DND-41 (cell line): ENCODE measurements around the gene DDX24.

Source experiments
- EZH2 ChIP-seq: IDR thresholded peaks from 3 replicates; pipeline ENCODE4 v1.6.1; 2012; ENCODE audit warnings: borderline replicate concordance, low read depth, mild to moderate bottlenecking, moderate library complexity, low read length, inconsistent platforms; ENCODE audit not compliant: severe bottlenecking
- TF ChIP-seq, protein P1 (sequence below): IDR thresholded peaks from 2 replicates; pipeline ENCODE4 v1.5.1; 2012; ENCODE audit warnings: borderline replicate concordance, low read length, moderate library complexity, mild to moderate bottlenecking; ENCODE audit not compliant: poor library complexity, severe bottlenecking; ENCODE audit errors: extremely low read depth

DNA sequence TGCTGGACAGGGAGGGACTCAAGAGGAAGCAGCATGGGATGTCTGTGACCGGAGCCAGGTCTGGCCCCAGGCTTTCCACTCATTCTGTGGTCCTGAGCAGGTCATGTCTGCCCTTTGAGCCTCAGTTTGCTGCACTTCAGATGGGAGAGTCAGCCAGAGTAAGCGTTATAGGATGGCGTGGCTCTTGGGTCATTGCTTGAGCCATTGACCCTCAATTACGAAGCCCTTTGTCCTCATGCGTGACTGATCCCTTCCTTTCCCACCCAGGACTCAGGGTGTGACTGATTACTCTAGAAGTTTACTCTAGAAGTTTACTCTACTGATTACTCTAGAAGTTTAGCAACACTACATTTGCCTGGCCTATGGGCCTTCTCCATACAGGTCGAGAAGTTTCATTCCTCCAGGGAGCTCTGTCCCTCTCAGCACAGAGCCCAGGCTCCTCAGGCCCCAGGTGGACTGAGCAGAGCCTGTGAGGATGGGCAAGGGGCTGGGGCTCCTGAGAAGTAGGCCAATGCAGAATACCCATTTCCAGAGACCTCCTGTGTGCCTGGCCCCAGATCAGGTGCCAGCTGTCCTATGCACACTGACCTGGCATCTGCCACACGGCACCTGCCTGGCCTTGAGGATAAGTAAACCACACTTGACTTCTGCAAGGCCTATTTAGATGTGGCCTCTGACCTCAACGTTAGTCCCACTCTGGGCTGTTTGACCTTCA lies 21.9 kb upstream of the DDX24 start:
- TF ChIP-seq, protein P1, sequence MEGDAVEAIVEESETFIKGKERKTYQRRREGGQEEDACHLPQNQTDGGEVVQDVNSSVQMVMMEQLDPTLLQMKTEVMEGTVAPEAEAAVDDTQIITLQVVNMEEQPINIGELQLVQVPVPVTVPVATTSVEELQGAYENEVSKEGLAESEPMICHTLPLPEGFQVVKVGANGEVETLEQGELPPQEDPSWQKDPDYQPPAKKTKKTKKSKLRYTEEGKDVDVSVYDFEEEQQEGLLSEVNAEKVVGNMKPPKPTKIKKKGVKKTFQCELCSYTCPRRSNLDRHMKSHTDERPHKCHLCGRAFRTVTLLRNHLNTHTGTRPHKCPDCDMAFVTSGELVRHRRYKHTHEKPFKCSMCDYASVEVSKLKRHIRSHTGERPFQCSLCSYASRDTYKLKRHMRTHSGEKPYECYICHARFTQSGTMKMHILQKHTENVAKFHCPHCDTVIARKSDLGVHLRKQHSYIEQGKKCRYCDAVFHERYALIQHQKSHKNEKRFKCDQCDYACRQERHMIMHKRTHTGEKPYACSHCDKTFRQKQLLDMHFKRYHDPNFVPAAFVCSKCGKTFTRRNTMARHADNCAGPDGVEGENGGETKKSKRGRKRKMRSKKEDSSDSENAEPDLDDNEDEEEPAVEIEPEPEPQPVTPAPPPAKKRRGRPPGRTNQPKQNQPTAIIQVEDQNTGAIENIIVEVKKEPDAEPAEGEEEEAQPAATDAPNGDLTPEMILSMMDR = no peak
- no peak for TF ChIP-seq EZH2
